Medulla oblongata (tissue), 1 donor: ENCODE results near the gene GRPEL1.

Experiments used
- DNase-seq: peaks from one replicate; pipeline ENCODE4 v3.0.0-alpha.2; 2015; ENCODE audit errors: extremely low spot score

GRPEL1 gene

DNA sequence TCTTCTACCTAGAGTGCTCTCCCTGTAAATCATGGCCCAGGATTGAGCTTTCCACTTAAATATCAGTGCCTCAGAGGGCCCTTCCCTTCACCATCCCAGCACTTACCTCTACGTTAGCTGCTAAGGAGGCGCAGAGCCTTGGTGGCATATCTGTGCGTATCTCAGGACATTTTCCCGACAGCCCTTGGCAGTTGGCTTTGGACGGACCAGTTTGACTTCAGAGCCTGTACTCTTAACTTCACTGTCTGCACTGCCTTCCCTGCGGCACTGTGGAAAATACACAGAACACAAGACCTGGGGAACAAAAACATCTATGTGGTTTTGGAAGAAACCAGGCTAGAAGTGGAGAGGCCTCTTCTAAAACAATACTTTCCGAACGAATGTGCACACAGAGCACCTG lies 22.3 kb downstream of the GRPEL1 start:
- DNase-seq = no peak

DNA sequence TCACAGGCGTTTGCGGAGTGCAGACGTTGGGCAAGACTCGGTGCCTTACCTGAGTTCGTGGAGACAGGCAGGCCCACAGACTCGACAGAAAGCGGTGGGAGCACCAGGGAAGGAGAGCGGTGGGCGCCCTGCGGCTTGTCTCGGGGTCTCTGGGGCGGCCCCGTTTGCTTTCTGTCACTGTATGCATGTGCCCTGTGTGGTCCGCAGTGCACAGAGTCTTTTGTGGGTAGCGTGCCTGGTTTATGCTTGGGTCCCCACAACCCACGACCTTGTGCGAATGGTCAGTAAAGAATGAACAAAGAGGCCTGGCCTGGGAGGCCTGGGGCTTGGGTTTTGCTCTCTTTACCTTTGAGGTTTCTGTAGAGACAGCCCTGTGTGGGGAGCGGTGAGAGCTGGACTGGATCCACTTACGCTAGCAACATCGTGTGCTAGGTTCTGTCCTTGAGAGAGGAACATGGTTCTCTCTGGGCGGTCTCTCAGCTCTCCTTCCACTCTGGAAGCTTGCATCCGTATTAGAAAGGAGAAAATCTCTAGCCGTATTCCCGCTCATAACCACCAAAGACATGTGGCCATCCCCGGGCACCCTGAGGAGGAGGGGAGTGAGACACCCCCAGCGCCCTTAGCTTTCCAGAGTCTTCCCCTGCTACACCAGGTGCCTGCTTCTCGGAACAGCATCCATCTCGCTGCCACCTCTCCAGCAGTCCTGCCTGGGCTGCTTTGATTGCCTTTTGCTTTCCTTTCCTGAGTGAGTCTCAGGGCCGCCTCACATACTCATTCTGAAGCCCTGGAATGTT lies 23.5 kb downstream of the GRPEL1 start:
- peak; percentile 12 for DNase-seq

DNA sequence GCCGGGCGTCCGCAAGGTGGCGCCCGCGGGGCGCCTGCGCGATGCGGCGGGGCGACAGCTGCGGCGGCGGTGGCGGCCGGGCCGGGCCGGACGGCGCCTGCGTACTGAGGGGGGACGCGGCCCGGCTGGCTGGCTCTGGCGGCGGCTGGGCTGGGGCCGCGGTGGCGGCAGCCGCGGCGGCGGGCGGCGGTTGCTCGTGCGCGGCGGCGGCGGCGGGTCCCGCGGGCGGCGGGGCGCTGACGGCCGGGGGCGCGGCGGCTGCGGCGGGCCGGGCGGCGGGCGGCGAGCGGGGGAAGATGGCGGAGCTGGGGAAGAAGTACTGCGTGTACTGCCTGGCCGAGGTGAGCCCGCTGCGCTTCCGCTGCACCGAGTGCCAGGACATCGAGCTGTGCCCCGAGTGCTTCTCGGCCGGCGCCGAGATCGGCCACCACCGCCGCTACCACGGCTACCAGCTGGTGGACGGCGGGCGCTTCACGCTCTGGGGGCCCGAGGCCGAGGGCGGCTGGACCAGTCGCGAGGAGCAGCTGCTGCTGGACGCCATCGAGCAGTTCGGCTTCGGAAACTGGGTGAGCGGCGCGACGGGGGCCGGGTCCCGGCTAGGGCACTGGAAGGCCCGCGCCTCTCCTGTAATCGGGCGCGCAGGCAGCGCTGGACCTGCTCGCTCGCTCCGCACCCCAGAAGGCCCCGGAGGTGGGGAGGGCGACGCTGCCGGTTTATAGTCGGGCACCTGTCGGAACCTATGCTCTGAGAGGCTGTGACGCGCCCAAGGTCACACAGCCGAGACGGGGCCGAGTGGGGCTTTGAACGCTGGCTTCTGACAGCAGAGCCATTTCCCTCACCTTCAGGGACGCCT lies 24.4 kb downstream of the GRPEL1 start, which contains the start of gene TADA2B:
Gene TADA2B (plus strand): TSS at position 89 of the 853 bp plus-strand sequence. CDS start 208 bp downstream, at position 297.
- DNase-seq = no peak

DNA sequence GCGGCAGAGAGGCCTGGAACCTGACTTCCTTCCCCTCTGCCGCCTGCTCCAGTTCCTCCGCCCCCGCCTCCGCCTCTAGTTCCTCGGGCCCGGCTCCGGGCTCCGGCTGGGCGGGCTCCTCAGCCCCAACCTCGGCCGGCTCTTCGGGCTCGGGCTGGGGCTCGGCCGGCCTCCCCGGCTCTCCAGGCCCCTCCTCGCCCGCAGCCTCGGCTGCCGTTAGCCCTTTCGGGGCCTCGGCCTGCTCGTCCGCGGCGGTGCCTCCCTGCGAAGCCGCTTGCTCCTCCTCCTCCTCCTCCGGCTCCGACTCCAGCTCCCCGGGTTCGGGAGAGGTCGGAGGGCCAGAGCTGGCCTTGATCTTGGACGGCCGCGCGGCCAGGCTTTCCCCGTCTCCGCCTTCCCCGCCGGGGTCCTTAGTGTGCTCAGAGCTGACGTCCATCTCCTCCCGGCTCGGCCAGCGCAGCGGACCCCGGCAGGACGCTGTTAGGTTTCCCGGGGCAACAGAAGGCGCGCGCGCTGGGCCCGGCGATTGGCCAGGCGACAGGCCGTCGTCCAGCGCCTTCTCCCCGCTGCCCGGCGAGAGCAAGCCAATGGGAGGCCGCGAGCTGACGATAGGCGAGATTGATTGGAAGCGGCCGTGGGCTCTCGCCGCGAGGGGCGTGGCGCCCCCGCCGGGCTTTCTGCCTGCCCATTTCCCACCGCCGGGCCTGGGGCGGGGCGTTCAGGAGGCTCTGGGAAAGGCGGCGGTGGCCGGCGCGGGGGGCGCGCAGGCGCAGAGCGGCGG lies 25.2 kb downstream of the GRPEL1 start:
- DNase-seq = peak; percentile 99

DNA sequence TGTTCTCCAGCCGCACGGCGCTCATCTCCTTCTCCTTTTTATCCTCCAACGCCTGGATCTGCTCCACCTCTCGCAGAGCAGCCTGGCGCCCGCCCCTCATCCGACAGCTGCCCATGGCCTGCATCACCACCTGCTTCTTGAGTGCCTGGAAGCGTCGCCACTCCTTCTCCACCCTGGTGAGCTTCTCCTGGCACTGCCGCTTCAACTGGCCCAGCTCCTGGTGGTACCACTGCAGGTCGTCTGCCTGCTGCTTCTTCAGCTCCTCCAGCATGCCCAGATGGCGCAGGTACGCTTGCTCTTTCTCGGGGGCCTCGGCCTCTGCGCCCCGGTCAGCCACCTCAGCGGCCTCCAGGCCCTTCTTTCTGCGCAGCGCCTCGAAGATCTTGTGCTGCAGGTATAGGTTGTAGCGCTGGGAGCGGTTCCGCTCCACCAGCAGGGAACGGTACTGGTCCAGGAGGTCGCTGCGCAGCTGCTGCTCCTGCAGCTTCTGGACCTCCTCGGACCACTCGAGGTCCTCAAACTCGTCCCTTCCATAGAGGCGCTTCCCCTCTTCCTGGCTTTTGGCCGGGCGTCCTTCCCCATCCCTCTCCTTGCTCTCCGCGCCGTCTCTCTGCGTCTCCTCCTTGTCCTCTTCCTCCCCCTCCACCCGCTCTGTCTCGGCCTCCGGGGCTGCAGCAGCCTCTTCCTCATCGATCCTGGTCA lies 25.9 kb downstream of the GRPEL1 start:
- DNase-seq = no peak

DNA sequence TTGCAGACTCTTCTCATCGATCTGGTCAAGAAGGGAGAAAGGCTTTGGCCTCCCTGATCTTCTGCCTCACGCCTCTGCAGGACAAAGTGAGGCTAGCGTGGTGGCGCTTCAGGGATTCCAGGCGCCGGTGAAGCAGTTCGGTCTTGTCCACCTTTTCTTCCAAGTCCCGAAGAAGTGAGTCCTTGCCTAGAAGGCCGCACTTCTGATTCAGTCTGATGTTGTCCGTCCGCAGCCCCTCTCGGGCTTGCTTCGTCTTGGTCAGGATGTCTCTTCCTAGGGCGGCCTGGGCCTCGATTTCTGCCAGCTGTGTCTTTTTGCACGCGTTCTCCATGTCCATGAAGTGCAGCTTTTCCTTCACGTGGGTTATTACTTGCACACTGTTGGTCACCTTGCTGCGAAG lies 26.6 kb downstream of the GRPEL1 start:
- no peak for DNase-seq

DNA sequence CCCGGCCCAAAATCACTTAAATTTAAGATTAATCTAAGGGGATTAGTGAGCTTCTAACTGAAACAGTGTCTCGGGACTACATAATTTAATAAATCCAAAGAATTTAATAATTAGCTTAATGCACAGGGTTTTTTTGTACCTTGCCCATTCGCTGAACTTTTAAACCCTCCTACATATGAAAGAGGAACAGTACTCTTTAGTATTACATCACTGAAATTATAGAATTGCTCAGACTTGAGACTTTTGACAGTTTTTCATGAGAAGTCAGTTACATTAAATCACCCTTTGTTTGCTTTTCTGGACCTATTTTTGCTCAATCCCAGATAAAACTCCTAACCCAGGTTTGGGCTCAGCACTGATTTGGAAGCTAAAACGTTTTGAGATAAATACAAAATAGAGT lies 27.1 kb downstream of the GRPEL1 start:
- no peak for DNase-seq

DNA sequence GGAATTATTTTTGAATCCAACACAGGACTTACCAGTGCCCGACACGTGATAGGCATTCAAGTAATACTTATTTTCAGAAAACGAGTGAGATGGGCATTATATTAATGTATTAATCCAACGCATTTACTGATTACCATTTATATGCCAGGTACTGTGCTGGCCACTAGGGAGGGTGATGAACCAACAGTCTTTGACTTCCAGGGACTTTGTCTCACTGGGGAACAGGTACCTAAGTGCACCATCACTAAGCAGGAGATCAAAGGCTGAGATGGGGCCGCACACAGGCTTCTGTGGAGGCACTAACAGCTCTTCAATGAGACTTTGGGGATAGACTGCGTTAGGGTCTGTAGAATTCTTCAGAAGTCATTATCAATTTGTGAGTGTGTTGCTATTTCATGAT lies 30.4 kb downstream of the GRPEL1 start:
- DNase-seq = no peak

DNA sequence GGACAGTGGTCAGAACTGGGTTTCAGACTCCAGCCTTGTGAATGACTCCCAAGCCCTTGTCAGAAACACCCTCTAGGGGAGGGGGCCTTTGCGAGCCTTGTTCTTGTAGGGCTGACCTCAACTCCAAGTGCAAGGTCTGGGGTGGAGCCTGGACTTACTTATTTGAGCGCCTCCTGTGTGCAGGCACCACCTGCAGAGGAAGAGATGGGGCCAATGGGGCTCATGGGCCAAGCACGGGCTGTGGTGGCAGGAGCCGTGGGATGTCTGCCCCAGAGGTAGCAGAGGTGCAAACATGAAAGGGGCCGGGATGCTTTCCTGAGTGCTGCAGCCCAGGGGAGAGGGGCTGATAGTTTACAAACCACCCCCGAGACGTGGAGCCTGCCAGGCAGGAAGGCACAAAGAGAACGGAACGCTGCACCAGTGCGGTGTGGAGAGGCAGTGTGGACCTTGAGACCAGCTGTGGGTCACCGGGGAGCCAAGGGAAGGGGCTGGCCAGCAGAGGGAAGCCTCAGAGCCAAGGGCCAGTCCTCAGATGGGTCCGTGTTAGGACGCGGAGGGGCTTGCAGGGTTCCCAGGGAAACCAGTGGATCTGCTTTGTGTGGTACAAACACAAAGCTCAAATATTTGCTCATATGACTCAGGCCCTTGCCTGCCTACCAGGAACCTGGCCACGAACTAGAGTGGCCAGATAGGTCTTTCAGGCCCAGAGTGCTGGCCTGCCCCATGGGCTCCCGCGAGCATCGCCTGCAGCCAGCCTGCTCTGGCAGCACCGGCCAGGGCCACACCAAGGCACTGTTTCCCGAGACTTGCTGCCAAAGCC lies 33.4 kb downstream of the GRPEL1 start:
- DNase-seq = peak; percentile 27

DNA sequence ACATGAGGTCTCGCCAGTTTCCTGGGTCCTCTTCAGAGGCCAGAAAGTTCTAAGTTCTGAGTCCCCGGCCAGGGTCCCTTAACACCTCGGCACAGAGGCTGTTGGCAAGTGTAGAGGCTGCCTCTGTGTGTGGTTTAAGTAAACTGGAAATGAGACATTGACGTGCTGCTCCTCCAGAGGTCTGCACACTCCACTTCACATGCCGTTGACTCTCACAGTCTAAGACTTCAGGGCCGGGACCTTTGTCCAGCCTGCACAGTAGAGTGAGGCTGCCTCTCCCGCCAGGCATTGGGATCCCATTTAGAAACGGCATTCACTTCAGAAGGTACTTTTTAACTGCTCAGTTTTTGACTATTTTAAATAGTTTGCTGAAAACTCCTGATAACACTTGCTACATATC lies 35.3 kb downstream of the GRPEL1 start:
- no peak for DNase-seq

DNA sequence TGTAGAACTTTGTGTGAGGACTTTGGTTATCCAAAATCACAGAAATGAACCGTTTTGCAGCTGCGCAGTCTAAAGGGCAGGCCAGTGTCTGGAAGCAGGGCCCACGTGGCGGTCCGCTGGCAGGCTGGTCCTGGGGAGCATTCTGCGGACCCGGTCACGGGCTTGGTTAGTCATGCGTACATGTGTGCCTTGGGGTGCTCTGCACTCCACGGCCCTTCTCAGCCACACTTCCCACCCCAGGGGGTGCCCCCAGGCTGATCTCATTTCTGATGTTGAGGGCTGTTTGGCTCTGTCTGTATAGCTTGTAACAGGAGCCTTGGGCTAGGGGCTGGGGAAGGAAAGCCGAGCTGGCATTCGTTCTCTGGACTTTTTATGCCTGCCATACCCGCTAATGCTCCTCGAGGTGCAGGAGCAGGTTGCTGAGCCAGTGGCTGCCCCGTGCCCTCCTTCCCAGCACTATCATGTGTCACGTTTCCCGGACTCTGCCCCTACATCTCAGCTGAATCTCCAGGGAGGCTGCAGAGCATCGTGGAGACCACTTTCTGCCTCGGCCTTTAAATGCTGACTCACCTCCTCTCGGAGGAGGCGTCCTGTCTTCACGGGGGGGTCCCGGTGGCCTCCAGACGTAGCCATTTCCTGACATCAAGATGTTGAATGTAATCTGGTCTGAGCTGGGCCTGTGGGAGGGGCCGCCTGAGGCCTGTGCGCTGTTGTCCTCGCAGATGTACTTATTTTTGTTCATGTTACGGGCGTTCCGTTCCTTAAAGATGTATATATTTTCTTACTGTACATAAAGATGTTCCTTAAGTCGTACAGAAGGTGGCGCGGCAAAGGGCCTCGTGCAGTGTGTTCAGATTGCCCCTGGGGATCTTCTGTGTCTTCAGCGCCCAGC lies 36.1 kb downstream of the GRPEL1 start:
- no peak for DNase-seq

DNA sequence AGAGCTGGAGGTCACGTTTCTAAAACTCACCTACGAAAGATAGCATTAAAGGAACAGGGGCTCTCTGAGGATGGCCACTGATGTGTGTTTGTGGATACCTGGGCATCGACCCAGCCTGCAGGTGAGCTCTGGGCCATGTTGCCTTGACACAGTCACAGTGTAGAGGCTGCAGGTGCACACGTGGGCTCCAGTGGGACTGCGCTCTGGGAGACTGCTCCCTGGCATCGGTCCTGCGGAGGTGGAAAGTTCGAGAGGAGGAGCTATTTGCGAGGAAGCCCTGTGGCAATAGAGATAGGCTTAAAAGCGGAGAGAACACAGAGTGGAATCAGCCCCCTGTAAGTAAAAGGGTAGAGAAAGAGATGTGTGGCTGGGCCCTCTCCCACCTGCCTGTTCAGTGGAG lies 37.0 kb downstream of the GRPEL1 start:
- DNase-seq = no peak

DNA sequence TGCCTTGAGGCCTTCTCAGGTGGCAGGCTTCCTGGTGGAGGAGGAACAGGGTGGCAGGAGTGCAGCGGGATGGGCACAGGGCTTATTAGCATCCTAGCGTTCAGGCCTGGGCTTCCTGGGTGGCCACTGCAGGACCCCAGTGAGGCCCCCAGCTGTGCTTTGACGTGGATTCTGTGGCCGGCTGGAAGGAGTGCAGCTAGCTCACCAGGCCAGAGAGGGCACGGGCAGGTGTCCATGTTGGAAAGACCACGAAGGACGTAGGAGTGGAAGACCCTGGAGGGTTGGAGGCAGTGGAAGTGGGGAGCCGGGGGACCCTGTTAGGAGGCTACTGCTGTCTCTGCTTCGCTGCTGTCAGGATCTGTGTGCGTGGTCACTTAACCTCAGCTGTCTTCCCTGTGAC lies 37.9 kb downstream of the GRPEL1 start:
- DNase-seq = no peak

DNA sequence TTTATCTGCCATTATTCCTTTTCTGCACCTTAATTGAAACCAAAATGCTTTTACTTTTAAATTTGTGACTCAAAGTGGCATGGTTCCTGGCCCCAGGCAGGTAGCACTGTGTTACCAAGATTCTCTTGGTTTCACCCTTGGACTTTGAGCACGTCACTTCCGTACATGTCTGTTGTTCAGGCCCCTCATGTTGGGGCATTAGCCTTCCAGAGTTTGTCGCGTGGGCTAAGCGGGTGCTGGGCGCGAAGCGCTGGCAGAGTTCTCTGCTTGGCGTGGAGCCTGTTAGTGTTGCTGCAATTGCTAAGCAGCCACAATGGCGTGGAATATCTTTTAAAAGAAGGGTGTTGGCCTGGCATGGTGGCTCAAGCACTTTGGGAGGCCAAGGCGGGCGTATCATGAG lies 38.7 kb downstream of the GRPEL1 start:
- no peak for DNase-seq

DNA sequence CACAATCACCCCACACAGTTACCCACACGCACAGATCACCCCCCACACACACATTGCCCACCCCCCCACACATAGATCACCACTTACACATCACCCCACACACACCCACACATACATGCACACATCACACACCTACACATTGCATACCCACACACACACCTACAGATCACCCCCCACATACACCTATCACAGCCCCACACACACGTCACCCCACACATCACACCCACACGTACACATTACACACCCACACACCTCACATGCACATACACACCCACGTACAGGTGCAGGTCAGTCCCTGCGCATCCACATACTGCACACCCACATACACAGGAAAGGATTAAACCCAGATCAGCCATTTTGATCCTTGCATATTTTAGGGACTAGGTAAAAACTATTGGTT lies 40.0 kb downstream of the GRPEL1 start:
- DNase-seq = no peak

DNA sequence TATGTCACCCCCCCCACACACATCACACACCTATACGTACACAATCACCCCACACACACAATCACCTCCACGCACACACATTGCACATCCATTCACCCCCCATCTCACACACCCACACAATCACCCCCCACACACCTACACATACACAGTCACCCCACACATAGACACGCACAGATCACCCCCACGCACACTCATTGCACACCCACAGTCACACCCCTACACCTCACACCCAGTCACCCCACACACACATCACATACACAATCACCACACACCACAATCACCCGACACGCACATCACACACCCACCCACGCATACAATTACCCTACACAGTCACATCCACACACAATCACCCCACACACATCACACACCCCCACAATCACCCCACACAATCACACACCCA lies 40.6 kb downstream of the GRPEL1 start:
- DNase-seq = no peak

DNA sequence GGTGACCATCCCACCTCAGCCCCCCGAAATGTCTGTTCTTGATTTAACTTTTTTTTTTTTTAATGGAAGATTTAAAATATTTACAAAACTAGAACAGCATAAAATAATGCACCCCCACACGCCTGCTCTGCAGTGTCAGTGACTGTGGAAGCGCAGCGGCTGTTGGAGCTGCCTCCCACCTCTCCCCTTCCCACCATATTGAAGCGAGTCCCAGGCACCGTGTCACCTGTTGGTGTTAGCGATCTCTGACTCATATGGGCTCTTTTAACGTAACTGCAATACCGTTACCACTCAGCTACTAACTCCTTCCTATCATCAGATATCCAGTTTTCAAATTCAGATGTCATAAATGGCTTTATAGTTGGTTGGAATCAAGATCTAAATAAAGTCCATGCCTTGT lies 41.8 kb downstream of the GRPEL1 start:
- DNase-seq = no peak

DNA sequence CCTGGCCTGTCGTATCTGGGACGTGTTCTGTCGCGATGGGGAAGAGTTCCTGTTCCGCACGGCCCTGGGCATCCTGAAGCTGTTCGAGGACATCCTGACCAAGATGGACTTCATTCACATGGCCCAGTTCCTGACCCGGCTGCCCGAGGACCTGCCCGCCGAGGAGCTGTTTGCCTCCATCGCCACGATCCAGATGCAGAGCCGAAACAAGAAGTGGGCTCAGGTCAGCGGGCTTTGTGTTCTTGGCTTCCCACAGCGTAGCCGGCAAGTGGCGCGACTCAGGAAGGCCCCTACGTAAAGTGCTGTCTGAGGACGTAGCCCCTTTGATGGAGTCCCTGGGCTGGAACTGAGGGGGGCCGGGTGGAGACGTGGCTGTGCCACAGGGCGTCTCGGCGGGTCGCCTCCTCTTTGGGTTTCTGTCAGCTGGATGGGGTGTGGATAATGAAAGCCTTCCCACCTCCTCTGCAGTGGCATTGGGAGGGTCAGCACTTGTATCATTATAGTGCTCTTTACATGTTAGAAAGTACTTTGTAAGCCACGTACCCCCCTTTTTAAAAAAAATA lies 42.7 kb downstream of the GRPEL1 start:
- no peak for DNase-seq

DNA sequence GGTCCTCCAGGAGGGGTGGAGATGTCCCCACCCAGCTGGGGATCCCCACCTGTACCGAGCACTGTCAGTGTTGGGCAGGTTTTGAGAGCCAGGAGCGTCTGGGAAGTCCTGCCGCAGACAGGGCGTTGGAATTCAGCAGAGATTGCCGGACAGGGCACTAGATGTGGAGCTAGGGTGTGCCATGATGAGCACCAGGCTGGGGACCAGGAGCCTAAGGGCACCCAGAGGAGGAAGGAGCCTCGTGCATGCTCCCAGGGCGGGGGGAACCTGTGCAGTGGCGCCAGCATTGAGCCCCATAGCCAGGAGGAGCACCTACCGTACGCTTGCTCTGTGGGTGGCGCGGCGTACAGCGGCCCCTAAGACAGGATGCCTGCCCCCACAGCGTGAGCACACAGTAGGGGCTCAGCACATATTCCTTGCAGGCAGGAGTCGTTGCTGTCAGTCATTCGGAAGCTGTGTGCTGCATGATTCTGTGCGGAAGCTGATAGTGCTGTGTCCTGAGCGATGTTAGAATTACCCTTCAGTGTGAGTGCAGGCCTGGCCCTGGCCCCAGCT lies 43.5 kb downstream of the GRPEL1 start:
- no peak for DNase-seq
